Cardiac muscle cell (in vitro differentiated cells and primary cell): Measurements from ENCODE around the gene OLIG2. TPM values are rescaled to one million over a fixed set of nuclear protein-coding genes. Genes with fewer than 3 reads are reported as not detected.

Source experiments
- DNase-seq, 2 donors: peaks; one replicate each; pipeline versions ENCODE4 v3.0.0 to v3.0.0-alpha.2; 2010 to 2017; ENCODE audit warnings: low read depth in 1 of 2, low spot score in 1 of 2
- H3K27ac ChIP-seq: fragments of 200-600 bp; sonication (generic); 2 replicates; pipeline ENCODE4 v1.5.1; 2016
- H3K27me3 ChIP-seq: fragments of 200-600 bp; sonication (generic); 2 replicates; pipeline ENCODE4 v1.6.0; 2016; ENCODE audit warnings: control low read depth
- H3K36me3 ChIP-seq: fragments of 200-600 bp; sonication (generic); 2 replicates; pipeline ENCODE4 v1.5.1; 2016; ENCODE audit warnings: control low read depth
- H3K4me1 ChIP-seq: fragments of 200-600 bp; sonication (generic); 2 replicates; pipeline ENCODE4 v1.8.1; 2017; ENCODE audit warnings: low read depth, mild to moderate bottlenecking, mixed run types
- H3K4me3 ChIP-seq: fragments of 200-600 bp; sonication (generic); 2 replicates; pipeline ENCODE4 v1.5.1; 2016; ENCODE audit warnings: mild to moderate bottlenecking
- H3K9me3 ChIP-seq: fragments of 200-600 bp; sonication (generic); 2 replicates; pipeline ENCODE4 v1.5.1; 2017; ENCODE audit warnings: low read depth, mild to moderate bottlenecking, control low read depth
- CTCF ChIP-seq: IDR thresholded peaks from 2 replicates; pipeline ENCODE4 v1.5.1; 2012; ENCODE audit warnings: low read depth, mild to moderate bottlenecking, low read length
- polyA plus RNA-seq: library from polyadenylated mRNA; unstranded; fragments of >200 nt; fragmentation: Nextera tagmentation; extraction: Ambion mirVana; gene quantifications from 2 replicates; pipeline ENCODE4 v1.2.1, GENCODE V29; 2016
- total RNA-seq: library from RNA; depleted of rRNA; stranded (reverse); fragments of >200 nt; gene quantifications from 2 replicates; pipeline ENCODE4 v1.2.3, GENCODE V29; 2016

The OLIG2 gene
- total and polyA plus RNA-seq, 2 experiments from 2014 or later, result 0.09 TPM; not detected in 1

- H3K9me3 ChIP-seq, result no peaks in the 10 kb centered on the region
- DNase-seq, result peak; percentile 23 to 31
- H3K27ac ChIP-seq, result no peak overlapping the region
- TF ChIP-seq CTCF, result no peak
- peaks cover 100% of the 10 kb centered on the region for H3K27me3 ChIP-seq
- H3K4me3 ChIP-seq, result peak overlapping the region; percentile 37
- no peaks in the 10 kb centered on the region for H3K4me1 ChIP-seq
- H3K36me3 ChIP-seq, result no peaks in the 10 kb centered on the region
Measured at GRCh38 chr21:33071770-33072306, 46.1 kb downstream of the OLIG2 start.

DNA sequence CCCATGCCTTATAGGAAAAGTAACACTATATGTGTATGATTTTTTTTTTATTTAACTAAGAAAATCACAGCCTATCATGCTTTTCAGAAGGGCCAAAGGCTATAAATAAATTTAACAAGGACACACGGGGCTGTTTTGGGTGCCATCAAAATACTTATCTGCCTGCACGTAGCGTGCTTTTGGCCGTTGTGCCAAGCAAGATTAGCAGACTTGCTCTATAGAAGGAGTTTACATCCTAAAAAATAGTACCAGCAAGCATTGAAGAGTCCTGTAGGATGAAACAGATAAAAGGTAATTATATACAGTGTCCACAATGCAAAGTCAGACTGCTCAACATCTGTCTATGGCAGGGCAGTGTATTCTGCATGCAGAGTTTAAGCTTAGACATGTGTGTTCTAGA is 47.9 kb downstream of the OLIG2 start:
- Histone ChIP-seq H3K36me3 (no peaks in the 10 kb centered on the region), H3K27me3 (peaks cover 100% of the 10 kb centered on the region), H3K4me1 (no peaks in the 10 kb centered on the region), H3K9me3 (no peaks in the 10 kb centered on the region), H3K27ac (no peak overlapping the region), H3K4me3 (no peak overlapping the region)
- no peak for DNase-seq
- no peak for TF ChIP-seq CTCF

DNA sequence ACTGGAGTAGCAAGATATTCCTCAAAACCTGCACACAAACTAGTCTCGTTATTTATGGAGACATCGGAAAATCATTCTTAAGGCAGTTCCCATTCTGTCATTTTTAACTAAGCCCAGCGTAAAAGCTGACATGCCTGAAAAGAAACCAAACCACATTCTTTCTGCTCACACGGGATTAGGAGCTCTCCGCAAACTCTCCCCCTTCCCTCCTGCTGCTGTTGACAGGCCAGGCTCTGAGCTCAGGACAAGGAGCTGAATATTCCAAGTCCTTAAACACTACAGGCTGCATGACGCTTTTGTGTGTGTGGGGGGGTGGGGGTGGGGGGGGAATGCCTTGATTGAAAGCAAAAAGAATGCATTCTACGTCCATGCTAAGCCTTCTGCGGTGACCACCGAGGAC is 49.4 kb downstream of the OLIG2 start:
- DNase-seq, result peak; percentile 11 to 30
- H3K9me3 ChIP-seq, result no peaks in the 10 kb centered on the region
- H3K27ac ChIP-seq, result no peak overlapping the region

DNA sequence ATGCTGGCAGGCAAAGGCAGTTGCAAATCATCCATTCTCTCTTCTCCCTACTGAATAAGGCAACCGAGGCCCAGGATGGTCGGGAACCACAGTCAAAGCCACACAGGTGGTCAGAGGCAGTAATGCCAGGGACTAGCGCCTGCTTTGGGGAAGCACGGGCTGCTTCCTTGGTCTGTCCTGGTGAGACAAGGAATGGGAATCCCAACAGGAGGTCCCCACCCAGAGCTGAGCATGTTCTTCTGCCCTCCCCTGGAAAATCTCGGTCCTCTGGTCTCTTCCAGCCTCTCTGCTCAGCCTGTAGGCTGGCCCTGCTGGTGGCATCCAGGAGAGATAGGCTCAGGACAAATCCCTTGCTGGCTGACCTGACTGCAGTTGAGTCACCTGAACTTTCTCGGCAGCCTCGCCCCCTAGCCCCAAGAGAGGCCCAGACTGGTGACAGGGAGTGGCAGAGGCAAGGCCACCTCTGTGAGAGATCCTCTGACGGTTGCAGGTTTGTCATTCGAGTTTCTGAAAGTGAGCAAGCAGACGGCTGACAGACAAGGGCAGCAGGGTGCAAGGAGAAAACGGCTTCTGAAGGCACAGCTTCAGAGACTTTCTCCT is 50.0 kb downstream of the OLIG2 start:
- Histone ChIP-seq H3K27me3 (peaks cover 86% of the 10 kb centered on the region), H3K36me3 (no peaks in the 10 kb centered on the region), H3K4me1 (no peaks in the 10 kb centered on the region), H3K9me3 (no peaks in the 10 kb centered on the region), H3K27ac (no peak overlapping the region), H3K4me3 (no peak overlapping the region)
- DNase-seq, result no peak
- no peak for TF ChIP-seq CTCF

More for the DNA sequence above, 49.4 kb downstream of the OLIG2 start:
- no peak overlapping the region for H3K4me3 ChIP-seq
- no peaks in the 10 kb centered on the region for H3K4me1 ChIP-seq
- no peak for TF ChIP-seq CTCF
- peaks cover 92% of the 10 kb centered on the region for H3K27me3 ChIP-seq
- H3K36me3 ChIP-seq, result no peaks in the 10 kb centered on the region

- H3K9me3 ChIP-seq, result no peaks in the 10 kb centered on the region
- TF ChIP-seq CTCF, result no peak
- peaks cover 75% of the 10 kb centered on the region for H3K27me3 ChIP-seq
- DNase-seq, result no peak
- no peak overlapping the region for H3K4me3 ChIP-seq
- no peaks in the 10 kb centered on the region for H3K36me3 ChIP-seq
- no peaks in the 10 kb centered on the region for H3K4me1 ChIP-seq
- no peak overlapping the region for H3K27ac ChIP-seq
Measured at GRCh38 chr21:33076600-33077329, 51.0 kb downstream of the OLIG2 start.

Other genes starting within 250 kb of the OLIG2 start
- gene OLIG1, start 44.2 kb downstream of the OLIG2 start, total RNA-seq, result 0.63 TPM in 1 of 2 replicates, not detected in the other
- 0.65 and 0.74 TPM in 2 replicates for gene OLIG1, start 44.2 kb downstream of the OLIG2 start, polyA plus RNA-seq
- gene IFNAR2, start 204.0 kb downstream of the OLIG2 start, total RNA-seq, result 1.3 and 3.3 TPM in 2 replicates
- 10.9 and 20.3 TPM in 2 replicates for gene IFNAR2, start 204.0 kb downstream of the OLIG2 start, polyA plus RNA-seq
- 7.5 and 8.4 TPM in 2 replicates for gene IL10RB, start 240.4 kb downstream of the OLIG2 start, total RNA-seq
- gene IL10RB, start 240.4 kb downstream of the OLIG2 start, polyA plus RNA-seq, result 16.1 and 17.8 TPM in 2 replicates